Neural progenitor cell (in vitro differentiated cells): Measurements from ENCODE around the gene DISP3. TPM values are rescaled to one million over a fixed set of nuclear protein-coding genes. Genes with fewer than 3 reads are reported as not detected.

Source experiments
- DNase-seq: peaks from one replicate; pipeline ENCODE4 v3.0.0-alpha.2; 2016; ENCODE audit warnings: low spot score
- H2AFZ ChIP-seq: fragments of 200-600 bp; sonication (generic); replicated peaks from 2 replicates; pipeline ENCODE4 v1.6.1; 2016; ENCODE audit warnings: antibody characterized with exemption
- H3F3A ChIP-seq: fragments of 200-600 bp; sonication (generic); 2 replicates; pipeline ENCODE4 v1.6.1; 2016; ENCODE audit warnings: antibody characterized with exemption, low read depth
- H3K27ac ChIP-seq: fragments of 200-600 bp; sonication (generic); 2 replicates; pipeline ENCODE4 v1.5.1; 2016; ENCODE audit warnings: mild to moderate bottlenecking
- H3K27me3 ChIP-seq: fragments of 200-600 bp; sonication (generic); 2 replicates; pipeline ENCODE4 v1.6.1; 2016; ENCODE audit warnings: mild to moderate bottlenecking, moderate library complexity
- H3K36me3 ChIP-seq: fragments of 200-600 bp; sonication (generic); 2 replicates; pipeline ENCODE4 v1.5.1; 2016
- H3K4me1 ChIP-seq: fragments of 200-600 bp; sonication (generic); 2 replicates; pipeline ENCODE4 v1.6.1; 2016; ENCODE audit warnings: mixed run types
- H3K4me2 ChIP-seq: fragments of 200-600 bp; sonication (generic); 2 replicates; pipeline ENCODE4 v1.6.1; 2016
- H3K4me3 ChIP-seq: fragments of 200-600 bp; sonication (generic); 2 replicates; pipeline ENCODE4 v1.5.1; 2016
- H3K79me2 ChIP-seq: fragments of 200-600 bp; sonication (generic); 2 replicates; pipeline ENCODE4 v1.6.1; 2016; ENCODE audit warnings: low read depth
- H3K9ac ChIP-seq: fragments of 200-600 bp; sonication (generic); 2 replicates; pipeline ENCODE4 v1.6.1; 2016
- H3K9me3 ChIP-seq: fragments of 200-600 bp; sonication (generic); 2 replicates; pipeline ENCODE4 v1.5.1; 2016; ENCODE audit warnings: low read depth
- H4K20me1 ChIP-seq: fragments of 200-600 bp; sonication (generic); 2 replicates; pipeline ENCODE4 v1.6.1; 2016; ENCODE audit warnings: low read depth
- H3K27ac Mint-ChIP-seq: 3 replicates; pipeline ENCODE4 v1.8.0; 2021; ENCODE audit warnings: mixed read lengths
- H3K27me3 Mint-ChIP-seq: 2 replicates; pipeline ENCODE4 v1.8.0; 2022; ENCODE audit warnings: low read depth, mild to moderate bottlenecking, inconsistent platforms, moderate library complexity, mixed read lengths; ENCODE audit not compliant: insufficient read depth
- H3K36me3 Mint-ChIP-seq: 3 replicates; pipeline ENCODE4 v1.8.0; 2021; ENCODE audit warnings: mixed read lengths
- H3K4me1 Mint-ChIP-seq: 3 replicates; pipeline ENCODE4 v1.8.0; 2021; ENCODE audit warnings: mixed read lengths
- H3K4me3 Mint-ChIP-seq: 3 replicates; pipeline ENCODE4 v1.8.0; 2021; ENCODE audit warnings: mild to moderate bottlenecking, moderate library complexity, mixed read lengths
- H3K9me3 Mint-ChIP-seq: 3 replicates; pipeline ENCODE4 v1.8.0; 2020; ENCODE audit warnings: mixed read lengths
- EZH2 ChIP-seq: fragments of 200-600 bp; sonication (generic); IDR thresholded peaks from 2 replicates; pipeline ENCODE4 v1.6.1; 2017; ENCODE audit warnings: antibody characterized with exemption, mild to moderate bottlenecking, moderate library complexity
- EZH2phosphoT487 ChIP-seq: fragments of 200-600 bp; sonication (generic); IDR thresholded peaks from 2 replicates; pipeline ENCODE4 v1.6.1; 2017; ENCODE audit warnings: antibody characterized with exemption
- total RNA-seq: library from RNA; depleted of rRNA; stranded (reverse); fragments of >200 nt; gene quantifications from 2 replicates; pipeline ENCODE4 v1.2.3, GENCODE V29; 2015; ENCODE audit warnings: low replicate concordance
- TF ChIP-seq, protein P1 (sequence below): fragments of 200-600 bp; sonication (generic); IDR thresholded peaks from 2 replicates; pipeline ENCODE4 v1.5.1; 2017; ENCODE audit warnings: antibody characterized with exemption, mild to moderate bottlenecking

Gene DISP3
- total RNA-seq, 1 donor from 2014 or later = 2.0 TPM

DNA sequence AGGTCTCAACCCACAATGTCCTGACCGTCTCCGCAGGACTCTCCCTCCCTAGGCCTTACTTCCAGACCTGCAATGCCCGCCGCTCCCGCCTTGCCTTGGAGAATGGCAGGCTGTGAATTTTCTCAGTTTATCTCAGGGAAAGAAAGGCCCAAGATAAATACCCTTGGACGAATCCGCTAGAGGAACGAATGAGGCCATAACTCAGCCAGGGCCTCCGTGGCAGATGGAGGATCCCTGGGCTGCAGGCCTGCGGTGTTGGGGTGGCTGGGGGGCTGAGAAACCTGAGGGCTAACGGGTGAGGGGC lies 29.9 kb upstream of the DISP3 start:
- Mint-ChIP-seq H3K27me3 (peaks cover 11% of the 10 kb centered on the region), H3K4me3 (no peak overlapping the region), H3K9me3 (no peaks in the 10 kb centered on the region), H3K27ac (no peak overlapping the region), H3K36me3 (no peaks in the 10 kb centered on the region), H3K4me1 (peaks cover 23% of the 10 kb centered on the region)
- DNase-seq = no peak
- Histone ChIP-seq H3K27me3 (no peaks in the 10 kb centered on the region), H3K4me3 (no peak overlapping the region), H2AFZ (no peak overlapping the region), H3K27ac (no peak overlapping the region), H3K36me3 (no peaks in the 10 kb centered on the region), H3K9ac (no peak overlapping the region), H3F3A (no peaks in the 10 kb centered on the region), H3K4me2 (no peak overlapping the region), H3K79me2 (no peaks in the 10 kb centered on the region), H3K9me3 (no peaks in the 10 kb centered on the region), H4K20me1 (no peaks in the 10 kb centered on the region), H3K4me1 (no peaks in the 10 kb centered on the region)
- no peak for TF ChIP-seq EZH2
- TF ChIP-seq EZH2phosphoT487 = no peak
- TF ChIP-seq, protein P1, sequence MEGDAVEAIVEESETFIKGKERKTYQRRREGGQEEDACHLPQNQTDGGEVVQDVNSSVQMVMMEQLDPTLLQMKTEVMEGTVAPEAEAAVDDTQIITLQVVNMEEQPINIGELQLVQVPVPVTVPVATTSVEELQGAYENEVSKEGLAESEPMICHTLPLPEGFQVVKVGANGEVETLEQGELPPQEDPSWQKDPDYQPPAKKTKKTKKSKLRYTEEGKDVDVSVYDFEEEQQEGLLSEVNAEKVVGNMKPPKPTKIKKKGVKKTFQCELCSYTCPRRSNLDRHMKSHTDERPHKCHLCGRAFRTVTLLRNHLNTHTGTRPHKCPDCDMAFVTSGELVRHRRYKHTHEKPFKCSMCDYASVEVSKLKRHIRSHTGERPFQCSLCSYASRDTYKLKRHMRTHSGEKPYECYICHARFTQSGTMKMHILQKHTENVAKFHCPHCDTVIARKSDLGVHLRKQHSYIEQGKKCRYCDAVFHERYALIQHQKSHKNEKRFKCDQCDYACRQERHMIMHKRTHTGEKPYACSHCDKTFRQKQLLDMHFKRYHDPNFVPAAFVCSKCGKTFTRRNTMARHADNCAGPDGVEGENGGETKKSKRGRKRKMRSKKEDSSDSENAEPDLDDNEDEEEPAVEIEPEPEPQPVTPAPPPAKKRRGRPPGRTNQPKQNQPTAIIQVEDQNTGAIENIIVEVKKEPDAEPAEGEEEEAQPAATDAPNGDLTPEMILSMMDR = no peak

DNA sequence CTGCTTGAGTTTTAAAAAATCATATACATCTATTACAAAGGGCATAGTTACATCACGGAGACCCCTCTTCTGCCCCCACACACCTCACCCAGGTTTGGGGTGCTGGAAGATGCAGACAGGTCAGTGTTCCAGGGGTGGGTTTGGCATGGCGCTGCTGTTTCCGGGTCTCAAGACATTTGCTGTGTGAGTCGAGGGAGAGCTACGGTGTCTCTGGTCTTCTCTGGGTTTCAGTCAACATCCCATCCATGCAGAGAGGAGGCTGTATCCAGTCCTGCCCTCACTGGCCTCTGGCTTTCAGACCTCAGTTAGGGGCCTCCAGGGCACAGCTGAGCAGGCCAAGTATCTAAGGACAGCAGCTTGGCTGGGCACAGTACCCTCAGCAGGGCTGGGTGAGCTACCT lies 28.6 kb upstream of the DISP3 start:
- H3K9me3 Mint-ChIP-seq = no peaks in the 10 kb centered on the region
- H3K27ac ChIP-seq = no peak overlapping the region
- no peaks in the 10 kb centered on the region for H3F3A ChIP-seq
- no peak for DNase-seq
- no peak overlapping the region for H3K4me3 Mint-ChIP-seq
- H3K4me2 ChIP-seq = no peak overlapping the region
- no peaks in the 10 kb centered on the region for H3K27me3 ChIP-seq
- peaks cover 20% of the 10 kb centered on the region for H3K4me1 Mint-ChIP-seq
- H4K20me1 ChIP-seq = no peaks in the 10 kb centered on the region
- no peak overlapping the region for H2AFZ ChIP-seq
- peaks cover 14% of the 10 kb centered on the region for H3K27me3 Mint-ChIP-seq
- no peaks in the 10 kb centered on the region for H3K36me3 ChIP-seq
- no peaks in the 10 kb centered on the region for H3K4me1 ChIP-seq
- TF ChIP-seq, protein P1 = no peak
- no peak for TF ChIP-seq EZH2
- no peak for TF ChIP-seq EZH2phosphoT487
- H3K36me3 Mint-ChIP-seq = no peaks in the 10 kb centered on the region
- H3K79me2 ChIP-seq = no peaks in the 10 kb centered on the region
- no peak overlapping the region for H3K4me3 ChIP-seq
- no peak overlapping the region for H3K27ac Mint-ChIP-seq
- H3K9me3 ChIP-seq = no peaks in the 10 kb centered on the region
- no peak overlapping the region for H3K9ac ChIP-seq

DNA sequence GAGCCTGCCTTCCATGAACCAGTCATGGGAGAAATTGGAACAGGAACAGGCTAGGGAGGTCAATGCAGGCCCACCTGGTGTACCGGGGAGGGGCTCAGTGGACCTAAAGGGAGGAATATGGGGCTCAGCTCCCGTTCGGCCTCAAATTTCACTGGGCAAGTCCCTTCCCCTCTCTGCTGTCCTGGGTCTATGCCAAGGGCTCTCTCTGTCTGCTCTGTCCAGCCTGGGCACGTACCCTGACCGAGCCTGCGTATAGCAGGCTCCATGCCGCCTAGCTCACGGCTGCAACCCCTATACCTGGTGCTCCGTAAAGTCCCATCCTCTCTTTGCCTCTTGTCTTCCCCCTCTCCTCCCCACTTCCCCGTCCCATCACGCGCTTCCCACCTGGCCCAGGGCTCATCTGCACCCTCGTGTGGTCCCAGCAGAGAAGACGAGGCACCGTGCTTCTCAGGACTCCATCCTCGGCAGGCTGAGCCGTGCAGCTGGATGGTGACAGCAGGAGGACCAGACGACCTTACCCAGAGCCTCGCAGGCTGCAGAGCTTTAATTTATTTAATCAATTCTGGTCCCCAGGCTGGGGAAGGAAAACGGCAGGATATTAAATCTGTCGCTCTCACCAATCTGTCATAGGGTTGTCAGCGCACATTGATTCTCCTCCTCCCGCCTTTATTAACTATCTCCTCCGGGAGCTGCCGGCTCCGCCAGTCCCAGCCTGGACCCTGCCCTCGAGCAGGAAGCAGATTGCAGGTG lies 25.0 kb upstream of the DISP3 start:
- no peaks in the 10 kb centered on the region for H3K9me3 ChIP-seq
- no peak overlapping the region for H2AFZ ChIP-seq
- no peaks in the 10 kb centered on the region for H3F3A ChIP-seq
- no peaks in the 10 kb centered on the region for H3K4me1 ChIP-seq
- Mint-ChIP-seq H3K9me3 (no peaks in the 10 kb centered on the region), H3K27me3 (peaks cover 12% of the 10 kb centered on the region), H3K27ac (no peak overlapping the region), H3K36me3 (no peaks in the 10 kb centered on the region), H3K4me1 (peaks cover 16% of the 10 kb centered on the region), H3K4me3 (no peak overlapping the region)
- H3K4me3 ChIP-seq = no peak overlapping the region
- H4K20me1 ChIP-seq = no peaks in the 10 kb centered on the region
- no peaks in the 10 kb centered on the region for H3K27me3 ChIP-seq
- DNase-seq = no peak
- no peak overlapping the region for H3K27ac ChIP-seq
- no peak overlapping the region for H3K4me2 ChIP-seq
- H3K79me2 ChIP-seq = no peaks in the 10 kb centered on the region
- TF ChIP-seq, protein P1 = no peak
- no peak for TF ChIP-seq EZH2
- no peak for TF ChIP-seq EZH2phosphoT487
- no peak overlapping the region for H3K9ac ChIP-seq
- no peaks in the 10 kb centered on the region for H3K36me3 ChIP-seq
